Natural killer cell (primary cell): ENCODE measurements around the gene RAD51B. TPM values are rescaled to one million over a fixed set of nuclear protein-coding genes. Genes with fewer than 3 reads are reported as not detected.

Experiments
- ATAC-seq, 3 donors: fragments of 150-1000 bp in 2 of 3; fragments of 200-7000 bp in 1 of 3; cut with Tn5 transposase; 1 replicate in 1 of 3; 2 replicates in 2 of 3; pipeline ENCODE4 v1.10.0; 2021; ENCODE audit warnings: mild to moderate bottlenecking in 2 of 3, moderate library complexity in 2 of 3
- DNase-seq, 2 donors: peaks; one replicate each; pipeline versions ENCODE4 v3.0.0 to v3.0.0-alpha.2; 2013 to 2021; ENCODE audit warnings: mixed read lengths in 1 of 2
- H3K27ac ChIP-seq: one replicate; pipeline ENCODE4 v1.5.1; 2013; ENCODE audit warnings: mild to moderate bottlenecking, low read length
- H3K27me3 ChIP-seq: one replicate; pipeline ENCODE4 v1.6.1; 2013; ENCODE audit warnings: low read length; ENCODE audit not compliant: control insufficient read depth, insufficient read depth
- H3K36me3 ChIP-seq: one replicate; pipeline ENCODE4 v1.6.1; 2013; ENCODE audit warnings: low read length; ENCODE audit not compliant: control insufficient read depth, insufficient read depth
- H3K4me1 ChIP-seq: one replicate; pipeline ENCODE4 v1.6.1; 2013; ENCODE audit warnings: low read length; ENCODE audit not compliant: control insufficient read depth, insufficient read depth
- H3K4me3 ChIP-seq: one replicate; pipeline ENCODE4 v1.5.1; 2013; ENCODE audit warnings: low read length
- H3K9me3 ChIP-seq: one replicate; pipeline ENCODE4 v1.6.1; 2013; ENCODE audit warnings: low read length; ENCODE audit not compliant: control insufficient read depth, insufficient read depth
- H3K27ac Mint-ChIP-seq, 2 donors: one replicate each; pipeline ENCODE4 v1.8.0; 2022; ENCODE audit warnings: mild to moderate bottlenecking in 2 of 2, mixed read lengths in 2 of 2, moderate library complexity in 1 of 2
- H3K27me3 Mint-ChIP-seq, 2 donors: one replicate each; pipeline ENCODE4 v1.8.0; 2022; ENCODE audit warnings: low read depth in 2 of 2, mixed read lengths in 2 of 2
- H3K36me3 Mint-ChIP-seq: one replicate; pipeline ENCODE4 v1.8.0; 2022; ENCODE audit warnings: mixed read lengths
- H3K4me1 Mint-ChIP-seq, 2 donors: one replicate each; pipeline ENCODE4 v1.8.0; 2022; ENCODE audit warnings: mixed read lengths in 2 of 2
- H3K4me3 Mint-ChIP-seq: one replicate; pipeline ENCODE4 v1.8.0; 2022; ENCODE audit warnings: mild to moderate bottlenecking, moderate library complexity, mixed read lengths
- H3K9me3 Mint-ChIP-seq, 2 donors: one replicate each; pipeline ENCODE4 v1.8.0; 2022; ENCODE audit warnings: mixed read lengths in 2 of 2
- WGBS: methylation state at CpG from one replicate; pipeline ENCODE4 v1.1.7; 2013; ENCODE audit warnings: missing lambda C conversion rate; ENCODE audit not compliant: insufficient coverage; 5-methylcytosine and 5-hydroxymethylcytosine counted together
- intact Hi-C: fragments of 100-400 bp; cut with micrococcal nuclease; formaldehyde crosslinking; loops from one replicate; pipeline ENCODE4 v1.14.2; 2022
- total RNA-seq, 4 donors: library from RNA; stranded (reverse); fragments of 120-200 nt in 1 of 4; gene quantifications; one replicate each; pipeline versions ENCODE4 v1.2.3 to v1.2.4, GENCODE V29; 2013 to 2022
- TF ChIP-seq, protein P1 (sequence below): fragments of 200-600 bp; IDR thresholded peaks from one replicate; pipeline ENCODE4 v1.8.0; 2022; ENCODE audit warnings: antibody characterized with exemption

Gene RAD51B
- total RNA-seq, 3 donors from 2014 or later (not counting 1 experiment from before 2014, with no cell fraction given): 28.1 to 37.6 (median 28.6) TPM

DNA sequence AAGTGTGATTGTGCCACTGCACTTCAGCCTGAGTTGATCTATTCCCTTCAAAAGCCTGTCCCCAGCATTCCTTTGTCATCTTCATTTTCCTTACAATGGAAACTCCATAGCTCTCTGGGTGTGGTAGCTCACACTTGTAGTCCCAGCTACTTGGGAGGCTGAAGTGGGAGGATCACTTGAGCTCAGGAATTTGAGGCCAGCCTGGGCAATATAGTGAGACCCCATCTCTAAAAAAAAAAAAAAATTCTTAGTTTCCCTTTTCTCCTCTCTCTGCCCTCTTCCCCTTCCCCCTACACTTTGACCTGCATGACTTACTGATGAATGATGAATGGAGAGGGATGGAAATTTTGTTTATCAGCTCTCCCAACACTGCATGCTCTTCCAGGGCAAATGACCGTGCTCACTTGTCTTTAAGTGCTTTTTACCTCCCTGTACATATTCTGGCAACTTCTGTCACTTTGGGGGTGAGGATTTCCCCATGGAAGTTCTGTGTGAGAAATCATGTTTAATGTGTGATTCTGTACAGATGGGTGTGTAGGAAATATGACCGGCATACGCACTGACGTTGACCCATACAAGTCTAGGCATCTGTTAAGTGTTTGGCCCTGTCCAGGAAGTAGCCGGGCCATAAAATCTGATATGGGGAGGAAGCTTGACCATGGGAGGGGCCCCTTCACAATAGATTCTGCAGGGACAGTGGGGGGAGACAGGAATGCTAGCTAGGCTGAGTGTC lies 907.9 kb downstream of the RAD51B start:
- no peak for ATAC-seq
- Mint-ChIP-seq H3K27ac (no peak overlapping the region), H3K27me3 (no peaks in the 10 kb centered on the region)

DNA sequence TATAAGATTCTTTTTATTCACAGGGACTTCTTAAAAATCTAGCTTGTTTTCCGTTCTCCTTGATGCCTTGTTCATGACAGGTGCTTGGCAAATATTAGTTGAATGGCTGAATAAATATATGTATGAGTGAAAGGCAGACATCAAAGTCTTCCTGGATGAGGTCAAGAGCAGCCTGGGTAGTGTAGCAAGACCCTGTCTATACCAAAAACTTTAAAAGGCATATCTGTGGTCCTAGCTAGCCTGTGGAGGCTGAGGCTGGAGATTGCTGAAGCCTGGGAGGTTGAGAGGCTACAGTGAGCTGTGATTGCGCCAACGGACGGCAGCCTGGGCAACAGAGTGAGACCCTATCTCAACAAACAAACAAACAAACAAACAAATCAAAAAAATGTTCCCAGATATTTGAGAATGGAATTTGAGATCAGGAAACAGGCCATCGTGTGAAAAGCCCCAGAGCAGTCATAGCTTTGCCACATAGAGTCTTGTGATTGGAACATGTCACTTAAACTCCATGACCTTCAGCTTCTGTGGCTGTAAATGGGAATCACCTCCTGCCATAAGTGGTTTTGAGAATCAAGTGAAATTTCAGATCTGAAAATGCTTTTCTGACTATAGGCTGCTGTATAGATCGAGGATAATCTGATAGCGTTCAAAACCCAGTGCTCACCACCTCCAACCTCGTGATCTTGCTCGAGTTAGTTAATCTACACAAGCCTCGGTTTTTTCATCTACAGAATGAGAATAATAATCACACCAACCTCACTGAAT lies 908.9 kb downstream of the RAD51B start:
- H3K27me3 ChIP-seq: no peaks in the 10 kb centered on the region
- H3K27ac ChIP-seq: no peak overlapping the region
- H3K27me3 Mint-ChIP-seq: no peaks in the 10 kb centered on the region
- ATAC-seq (no peak), DNase-seq (no peak)
- no peak overlapping the region for H3K27ac Mint-ChIP-seq
- H3K4me1 Mint-ChIP-seq: peaks cover 11 to 25% of the 10 kb centered on the region in 2 donors
- no peaks in the 10 kb centered on the region for H3K9me3 Mint-ChIP-seq
- WGBS: 90% methylated on average over 10 of the region's 10 CpGs
- H3K4me3 ChIP-seq: no peak overlapping the region
- H3K4me1 ChIP-seq: peaks cover 10% of the 10 kb centered on the region
- H3K36me3 Mint-ChIP-seq: no peaks in the 10 kb centered on the region
- no peak overlapping the region for H3K4me3 Mint-ChIP-seq
- H3K9me3 ChIP-seq: no peaks in the 10 kb centered on the region
- TF ChIP-seq, protein P1, sequence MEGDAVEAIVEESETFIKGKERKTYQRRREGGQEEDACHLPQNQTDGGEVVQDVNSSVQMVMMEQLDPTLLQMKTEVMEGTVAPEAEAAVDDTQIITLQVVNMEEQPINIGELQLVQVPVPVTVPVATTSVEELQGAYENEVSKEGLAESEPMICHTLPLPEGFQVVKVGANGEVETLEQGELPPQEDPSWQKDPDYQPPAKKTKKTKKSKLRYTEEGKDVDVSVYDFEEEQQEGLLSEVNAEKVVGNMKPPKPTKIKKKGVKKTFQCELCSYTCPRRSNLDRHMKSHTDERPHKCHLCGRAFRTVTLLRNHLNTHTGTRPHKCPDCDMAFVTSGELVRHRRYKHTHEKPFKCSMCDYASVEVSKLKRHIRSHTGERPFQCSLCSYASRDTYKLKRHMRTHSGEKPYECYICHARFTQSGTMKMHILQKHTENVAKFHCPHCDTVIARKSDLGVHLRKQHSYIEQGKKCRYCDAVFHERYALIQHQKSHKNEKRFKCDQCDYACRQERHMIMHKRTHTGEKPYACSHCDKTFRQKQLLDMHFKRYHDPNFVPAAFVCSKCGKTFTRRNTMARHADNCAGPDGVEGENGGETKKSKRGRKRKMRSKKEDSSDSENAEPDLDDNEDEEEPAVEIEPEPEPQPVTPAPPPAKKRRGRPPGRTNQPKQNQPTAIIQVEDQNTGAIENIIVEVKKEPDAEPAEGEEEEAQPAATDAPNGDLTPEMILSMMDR: no peak
- no peaks in the 10 kb centered on the region for H3K36me3 ChIP-seq
- intact Hi-C loops: no loop called here

More for the DNA sequence above, 907.9 kb downstream of the RAD51B start:
- intact Hi-C loops: no loop called here
- DNase-seq: no peak
- H3K36me3 Mint-ChIP-seq: no peaks in the 10 kb centered on the region
- H3K36me3 ChIP-seq: no peaks in the 10 kb centered on the region
- H3K4me3 ChIP-seq: no peak overlapping the region
- H3K27me3 ChIP-seq: no peaks in the 10 kb centered on the region
- H3K9me3 ChIP-seq: no peaks in the 10 kb centered on the region
- peaks cover 5 to 17% of the 10 kb centered on the region in 2 donors for H3K4me1 Mint-ChIP-seq
- H3K4me3 Mint-ChIP-seq: no peak overlapping the region
- 88% methylated on average over 4 of the region's 5 CpGs for WGBS
- H3K27ac ChIP-seq: no peak overlapping the region
- H3K9me3 Mint-ChIP-seq: no peaks in the 10 kb centered on the region
- TF ChIP-seq, protein P1: no peak
- peaks cover 3% of the 10 kb centered on the region for H3K4me1 ChIP-seq

DNA sequence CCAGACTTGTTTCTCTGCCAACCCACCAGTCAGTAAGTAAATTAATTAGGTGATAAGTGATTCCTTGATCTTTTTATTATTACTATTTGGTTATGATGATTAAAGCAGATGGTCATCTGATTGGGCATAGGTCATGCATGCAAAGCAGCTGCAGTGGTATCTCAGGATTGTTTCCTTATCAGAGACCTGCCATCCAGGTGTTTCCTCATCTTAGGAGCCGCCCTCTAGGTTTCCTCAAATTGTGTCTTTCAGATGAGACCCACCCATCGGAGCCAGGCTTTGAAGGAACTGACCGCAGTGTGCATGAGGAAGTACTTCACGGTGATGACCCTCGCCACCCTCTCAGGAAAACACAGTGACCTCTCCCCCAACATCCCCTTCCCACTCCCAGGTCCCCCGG lies 910.0 kb downstream of the RAD51B start:
- H3K4me3 ChIP-seq: no peak overlapping the region
- H3K27me3 ChIP-seq: no peaks in the 10 kb centered on the region
- Mint-ChIP-seq H3K36me3 (no peaks in the 10 kb centered on the region), H3K27ac (no peak overlapping the region), H3K27me3 (no peaks in the 10 kb centered on the region), H3K9me3 (no peaks in the 10 kb centered on the region), H3K4me3 (no peak overlapping the region), H3K4me1 (peaks cover 21 to 35% of the 10 kb centered on the region in 2 donors)
- 59% methylated on average over 6 of the region's 6 CpGs for WGBS
- DNase-seq: no peak
- H3K9me3 ChIP-seq: no peaks in the 10 kb centered on the region
- peaks cover 19% of the 10 kb centered on the region for H3K4me1 ChIP-seq
- H3K27ac ChIP-seq: no peak overlapping the region
- TF ChIP-seq, protein P1: no peak
- H3K36me3 ChIP-seq: no peaks in the 10 kb centered on the region
- no peak for ATAC-seq
- intact Hi-C loops: no loop called here
